IgD-negative memory B cell (primary cell): ENCODE measurements around the gene RAET1E. TPM values are rescaled to one million over a fixed set of nuclear protein-coding genes. Genes with fewer than 3 reads are reported as not detected.
"Not testable (repeated sequence)": the region's sequence is repeated elsewhere in the genome, so short reads cannot be mapped to it uniquely, and the experiment has no call there.

ENCODE experiments used
- H3K27ac Mint-ChIP-seq, 3 donors: one replicate each; pipeline ENCODE4 v1.8.0; 2020 to 2022; ENCODE audit warnings: mild to moderate bottlenecking in 3 of 3, mixed read lengths in 3 of 3, moderate library complexity in 1 of 3
- H3K27me3 Mint-ChIP-seq: one replicate; pipeline ENCODE4 v1.8.0; 2021; ENCODE audit warnings: mixed read lengths
- H3K36me3 Mint-ChIP-seq: one replicate; pipeline ENCODE4 v1.8.0; 2020; ENCODE audit warnings: mild to moderate bottlenecking, mixed read lengths
- H3K4me1 Mint-ChIP-seq, 3 donors: one replicate each; pipeline ENCODE4 v1.8.0; 2020 to 2022; ENCODE audit warnings: mixed read lengths in 3 of 3, mild to moderate bottlenecking in 1 of 3
- H3K4me3 Mint-ChIP-seq, 4 donors: one replicate each; pipeline ENCODE4 v1.8.0; 2020 to 2022; ENCODE audit warnings: mild to moderate bottlenecking in 4 of 4, mixed read lengths in 4 of 4, moderate library complexity in 3 of 4
- H3K9me3 Mint-ChIP-seq, 3 donors: one replicate each; pipeline ENCODE4 v1.8.0; 2020 to 2021; ENCODE audit warnings: mixed read lengths in 3 of 3, mild to moderate bottlenecking in 1 of 3
- polyA plus RNA-seq: library from polyadenylated mRNA; unstranded; fragments of 300-500 nt; fragmentation: Illumina TruSeq; gene quantifications from one replicate; pipeline ENCODE4 v1.2.3, GENCODE V29; 2021

The RAET1E gene
- polyA plus RNA-seq, 1 donor from 2014 or later, result not detected

DNA sequence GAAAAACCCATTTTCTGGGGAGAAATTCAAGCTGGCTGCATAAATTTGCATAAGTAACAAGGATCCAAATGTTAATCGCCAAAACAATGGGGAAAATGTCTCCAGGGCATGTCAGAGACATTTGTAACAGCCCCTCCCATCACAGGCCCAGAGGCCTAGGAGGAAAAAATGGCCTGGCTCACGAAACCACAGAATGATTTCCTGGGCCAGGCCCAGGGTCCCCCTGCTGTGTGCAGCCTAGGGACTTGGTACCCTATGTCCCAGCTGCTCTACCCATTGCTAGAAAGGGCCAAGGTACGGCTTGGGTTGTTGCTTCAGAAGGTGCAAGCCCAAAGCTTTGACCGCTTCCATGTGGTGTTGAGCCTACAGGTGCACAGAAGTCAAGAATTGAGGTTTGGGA, 10.6 kb upstream of the RAET1E start:
- H3K9me3 Mint-ChIP-seq, H3K4me1 Mint-ChIP-seq, H3K36me3 Mint-ChIP-seq, H3K4me3 Mint-ChIP-seq: not testable (repeated sequence)
- peaks cover 14% of the 10 kb centered on the region for H3K27me3 Mint-ChIP-seq
- peak overlapping the region in 1 of 3 donors; percentile 71 for H3K27ac Mint-ChIP-seq

GRCh38 chr6:149907317-149907716, 9.4 kb upstream of the RAET1E start:
- peaks cover 12% of the 10 kb centered on the region for H3K27me3 Mint-ChIP-seq
- no peak overlapping the region for H3K4me3 Mint-ChIP-seq
- no peaks in the 10 kb centered on the region for H3K4me1 Mint-ChIP-seq
- H3K36me3 Mint-ChIP-seq, result peaks cover 3% of the 10 kb centered on the region
- H3K9me3 Mint-ChIP-seq, result peaks cover 4 to 8% (median 6%) of the 10 kb centered on the region in 3 donors
- no peak overlapping the region for H3K27ac Mint-ChIP-seq

DNA sequence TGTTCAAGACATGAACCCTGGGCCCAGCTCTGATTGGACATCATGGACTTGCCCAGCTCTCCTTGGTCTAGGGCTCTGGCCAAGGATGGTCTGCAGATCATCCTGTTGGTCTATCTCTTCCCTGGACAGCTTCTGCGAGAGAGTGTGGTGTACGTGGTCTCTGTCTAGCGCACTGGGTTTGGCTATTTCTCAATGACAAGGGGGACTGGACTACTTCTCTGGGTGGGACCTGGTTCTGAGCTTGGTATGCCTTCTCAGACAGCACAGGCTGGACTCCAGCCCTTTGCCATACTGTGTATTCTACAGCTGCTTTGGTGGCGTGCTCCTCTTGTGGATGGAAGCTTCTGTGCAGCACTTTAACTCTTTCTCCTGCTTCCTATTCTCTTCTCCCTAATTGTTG, 8.5 kb upstream of the RAET1E start:
- Mint-ChIP-seq H3K27ac (no peak overlapping the region), H3K27me3 (peaks cover 13% of the 10 kb centered on the region), H3K4me1 (no peaks in the 10 kb centered on the region), H3K36me3 (peaks cover 3% of the 10 kb centered on the region), H3K4me3 (no peak overlapping the region), H3K9me3 (peaks cover 4 to 8% (median 6%) of the 10 kb centered on the region in 3 donors)

DNA sequence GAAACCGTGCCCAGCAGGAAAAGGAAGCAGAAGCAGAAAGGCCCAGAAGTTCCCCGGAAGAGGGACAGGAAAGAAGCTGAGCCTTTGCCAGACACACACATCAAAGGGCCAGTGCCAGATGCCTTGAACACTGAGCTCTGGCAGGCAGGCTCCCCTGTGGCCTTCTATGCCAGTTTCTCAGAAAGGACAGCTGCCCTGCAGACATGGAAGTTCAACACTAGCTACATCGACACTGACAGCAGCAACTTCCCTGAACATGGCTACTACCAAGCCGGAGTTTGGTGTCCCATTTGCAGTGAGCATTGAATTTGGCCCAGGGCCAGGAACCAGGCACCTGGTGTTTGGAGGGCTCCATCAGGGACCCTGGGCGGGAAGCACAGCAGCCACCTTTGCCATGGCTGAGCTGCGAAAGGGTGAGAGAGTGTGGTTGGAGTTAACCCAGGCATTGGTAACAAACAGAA, 8.0 kb upstream of the RAET1E start:
- peaks cover 4 to 8% (median 6%) of the 10 kb centered on the region in 3 donors for H3K9me3 Mint-ChIP-seq
- H3K4me1 Mint-ChIP-seq, result no peaks in the 10 kb centered on the region
- H3K27me3 Mint-ChIP-seq, result peaks cover 13% of the 10 kb centered on the region
- H3K4me3 Mint-ChIP-seq, result no peak overlapping the region
- peaks cover 3% of the 10 kb centered on the region for H3K36me3 Mint-ChIP-seq
- no peak overlapping the region for H3K27ac Mint-ChIP-seq

DNA sequence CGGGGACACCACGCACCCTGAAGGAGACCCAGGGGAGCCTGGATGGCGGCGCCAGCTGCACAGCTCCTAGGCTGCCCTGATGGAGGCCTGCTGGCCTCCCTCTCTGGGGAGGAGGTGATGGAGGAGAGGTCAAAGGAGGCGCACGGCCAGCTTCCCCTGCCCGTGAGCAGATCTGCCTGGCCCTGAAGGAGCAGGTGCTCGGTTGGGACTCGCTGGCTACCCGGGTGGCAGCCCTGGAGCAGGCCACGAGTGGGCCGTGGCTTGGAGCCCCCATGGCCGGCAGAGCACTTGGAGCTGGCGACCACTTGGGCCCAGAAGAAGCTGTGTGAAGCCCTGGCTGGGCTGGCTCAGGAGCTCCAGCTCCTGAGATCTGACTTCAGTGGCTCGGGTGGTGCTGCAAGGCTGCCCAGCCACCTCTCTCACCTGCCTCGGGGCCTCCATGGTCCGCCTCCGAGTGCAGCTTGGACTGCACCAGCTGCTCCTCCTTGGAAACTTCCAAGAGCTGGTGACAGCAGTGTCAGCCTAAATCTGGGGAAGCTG, 7.5 kb upstream of the RAET1E start:
- H3K4me3 Mint-ChIP-seq, result no peak overlapping the region
- no peaks in the 10 kb centered on the region for H3K4me1 Mint-ChIP-seq
- H3K27ac Mint-ChIP-seq, result no peak overlapping the region

DNA sequence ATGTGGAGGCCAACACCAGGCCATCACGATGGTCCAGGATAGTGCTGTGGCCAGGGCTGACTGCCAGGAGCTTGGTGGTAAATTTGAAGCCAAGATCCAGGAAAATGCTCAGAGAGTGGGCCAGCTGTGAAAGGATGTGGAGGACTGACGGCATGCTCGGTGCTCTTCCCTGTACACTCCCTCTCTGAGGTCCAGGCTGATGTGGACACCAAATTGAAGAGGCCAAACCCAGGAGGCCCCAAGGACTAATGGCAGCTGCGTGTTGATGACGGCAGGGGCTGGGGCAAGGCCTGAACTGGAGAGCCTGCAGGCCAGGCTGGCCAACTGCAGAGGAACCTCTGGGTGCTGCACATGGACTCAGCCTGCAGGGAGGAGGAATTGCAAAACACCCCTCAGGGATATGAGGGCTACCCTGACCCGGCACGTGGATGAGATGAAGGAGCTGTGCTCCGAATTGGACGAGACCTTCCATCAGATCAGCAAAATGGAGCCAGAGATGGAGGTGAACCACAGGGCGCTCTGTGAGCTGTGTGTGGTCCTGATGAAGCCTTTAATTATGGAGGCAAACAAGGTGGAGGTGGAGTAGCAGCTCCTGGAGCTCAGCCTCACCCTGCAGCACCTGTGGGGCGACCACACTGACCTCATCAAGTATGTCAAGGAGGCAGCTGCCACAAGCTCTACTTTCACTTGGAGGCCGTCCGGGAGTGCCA, 6.9 kb upstream of the RAET1E start:
- Mint-ChIP-seq H3K27me3 (peaks cover 10% of the 10 kb centered on the region), H3K4me3 (peak overlapping the region in 1 of 4 donors; percentile 71), H3K9me3 (peaks cover 4 to 8% (median 6%) of the 10 kb centered on the region in 3 donors), H3K4me1 (no peaks in the 10 kb centered on the region), H3K36me3 (peaks cover 3% of the 10 kb centered on the region), H3K27ac (no peak overlapping the region)

More for the DNA sequence above, 7.5 kb upstream of the RAET1E start:
- H3K36me3 Mint-ChIP-seq, result peaks cover 3% of the 10 kb centered on the region
- H3K27me3 Mint-ChIP-seq, result peaks cover 10% of the 10 kb centered on the region
- peaks cover 4 to 8% (median 6%) of the 10 kb centered on the region in 3 donors for H3K9me3 Mint-ChIP-seq

DNA sequence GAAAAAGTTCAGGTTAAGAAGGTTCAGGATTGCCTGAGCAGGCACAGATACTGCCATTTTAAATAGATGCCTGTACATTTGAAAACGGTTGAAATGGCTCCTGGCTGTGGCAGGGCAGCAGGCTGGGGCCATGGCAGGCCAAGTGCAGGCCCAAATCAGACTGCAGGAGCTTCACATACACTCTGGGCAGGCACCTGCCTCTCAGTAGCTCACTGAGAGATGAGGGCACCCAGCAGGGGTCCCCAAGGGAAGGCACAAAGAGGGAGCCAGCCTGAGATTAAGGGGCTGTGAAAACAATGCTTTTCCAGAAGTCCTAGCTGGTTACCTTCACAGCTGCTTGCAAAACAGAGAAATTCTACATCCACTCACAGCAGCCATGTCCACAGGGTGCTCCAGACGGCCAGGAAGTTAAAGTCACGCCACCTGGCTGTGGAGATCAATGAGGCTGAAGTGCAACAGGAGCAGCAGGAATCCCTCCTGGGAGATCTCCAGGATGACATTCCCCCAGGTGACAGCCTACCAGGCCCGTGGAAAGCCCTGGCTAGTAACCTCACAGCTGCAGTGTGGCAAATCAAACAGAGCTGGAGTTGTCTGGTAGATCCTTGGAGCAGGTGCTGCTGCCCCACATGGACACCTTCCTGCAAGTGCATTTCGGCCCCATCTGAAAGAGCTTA, 6.2 kb upstream of the RAET1E start:
- Mint-ChIP-seq H3K27ac (no peak overlapping the region), H3K4me1 (no peaks in the 10 kb centered on the region), H3K27me3 (peaks cover 10% of the 10 kb centered on the region), H3K9me3 (peaks cover 2 to 8% (median 6%) of the 10 kb centered on the region in 3 donors), H3K36me3 (peaks cover 3% of the 10 kb centered on the region), H3K4me3 (no peak overlapping the region)

DNA sequence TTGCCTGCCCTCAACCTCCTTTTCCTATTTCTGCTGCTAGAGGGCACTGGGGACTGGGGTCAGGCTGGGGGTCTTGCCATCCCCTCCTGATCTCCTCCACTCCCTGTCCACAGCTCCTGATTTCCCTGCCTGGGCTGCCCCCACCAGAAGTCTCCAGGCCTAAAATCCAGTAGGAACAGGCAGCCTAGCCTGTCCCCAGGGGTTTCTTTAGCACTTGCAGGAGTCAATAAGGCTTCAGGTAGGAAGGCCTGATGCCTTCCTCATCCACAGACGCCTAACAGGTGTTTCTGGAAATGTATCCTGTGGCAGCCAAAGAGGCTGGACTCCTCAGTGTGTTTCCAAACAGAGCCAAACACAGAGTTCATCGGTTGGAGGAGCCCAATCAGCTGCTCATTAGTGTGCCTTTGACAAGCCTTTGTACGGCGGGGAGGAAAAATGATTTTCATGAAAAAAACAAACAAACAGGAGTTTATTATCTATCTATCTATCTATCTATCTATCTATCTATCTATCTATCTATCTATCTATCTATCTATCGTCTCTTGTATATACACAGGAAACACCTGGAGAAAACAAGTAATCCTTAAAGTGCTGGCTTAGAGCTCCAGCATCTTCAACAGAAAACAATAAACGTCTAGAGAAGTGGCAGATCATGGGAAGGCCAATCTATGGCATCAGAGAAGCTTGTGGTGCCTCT, 3.7 kb upstream of the RAET1E start:
- peaks cover 0 to 3% (median 1%) of the 10 kb centered on the region in 3 donors for H3K4me1 Mint-ChIP-seq
- peaks cover 6% of the 10 kb centered on the region for H3K27me3 Mint-ChIP-seq
- H3K36me3 Mint-ChIP-seq, result no peaks in the 10 kb centered on the region
- no peaks in the 10 kb centered on the region for H3K9me3 Mint-ChIP-seq
- H3K4me3 Mint-ChIP-seq, result no peak overlapping the region
- no peak overlapping the region for H3K27ac Mint-ChIP-seq

DNA sequence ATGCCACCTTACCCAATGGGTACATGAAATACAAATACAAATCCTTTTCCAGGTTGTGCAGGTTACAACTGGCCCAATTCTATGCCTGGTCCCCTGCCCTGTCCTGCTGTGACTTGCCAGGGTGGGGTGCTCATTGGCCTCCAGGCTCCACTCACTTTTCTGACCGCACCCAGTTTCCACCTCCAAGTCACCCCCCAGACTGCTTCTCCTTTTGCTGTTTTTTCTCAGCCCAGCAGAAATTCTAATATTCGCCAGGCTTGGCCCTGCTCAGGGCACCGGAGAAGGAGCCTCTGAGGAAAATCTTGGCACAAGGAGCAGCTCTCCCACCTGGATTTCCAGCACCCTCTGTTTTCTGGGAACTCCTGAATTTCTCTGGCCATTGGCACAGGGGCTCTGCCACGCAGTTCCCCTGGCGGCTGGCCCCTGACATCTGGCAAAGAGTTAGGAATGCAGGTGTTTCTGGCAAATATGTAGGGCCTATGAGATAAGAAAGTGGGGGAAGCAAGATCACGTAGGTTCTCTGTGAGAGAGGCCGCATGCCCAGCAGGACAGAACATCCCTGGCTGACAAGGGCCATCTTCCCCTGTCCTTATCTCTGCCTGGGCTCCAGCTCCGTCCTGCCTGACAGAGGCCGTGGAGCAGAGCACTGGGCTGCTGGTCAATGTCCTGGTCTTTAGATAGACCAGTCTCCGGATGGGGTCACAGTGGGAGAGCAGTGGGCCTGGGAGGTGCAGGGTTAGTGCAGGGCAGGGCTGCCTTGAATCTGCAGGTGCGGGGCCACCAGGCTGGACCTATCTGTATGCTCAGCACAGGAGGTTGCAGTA, 2.9 kb upstream of the RAET1E start:
- Mint-ChIP-seq H3K27me3 (peaks cover 3% of the 10 kb centered on the region), H3K4me3 (no peak overlapping the region), H3K27ac (no peak overlapping the region), H3K9me3 (no peaks in the 10 kb centered on the region), H3K36me3 (no peaks in the 10 kb centered on the region), H3K4me1 (peaks cover 0 to 5% (median 1%) of the 10 kb centered on the region in 3 donors)

DNA sequence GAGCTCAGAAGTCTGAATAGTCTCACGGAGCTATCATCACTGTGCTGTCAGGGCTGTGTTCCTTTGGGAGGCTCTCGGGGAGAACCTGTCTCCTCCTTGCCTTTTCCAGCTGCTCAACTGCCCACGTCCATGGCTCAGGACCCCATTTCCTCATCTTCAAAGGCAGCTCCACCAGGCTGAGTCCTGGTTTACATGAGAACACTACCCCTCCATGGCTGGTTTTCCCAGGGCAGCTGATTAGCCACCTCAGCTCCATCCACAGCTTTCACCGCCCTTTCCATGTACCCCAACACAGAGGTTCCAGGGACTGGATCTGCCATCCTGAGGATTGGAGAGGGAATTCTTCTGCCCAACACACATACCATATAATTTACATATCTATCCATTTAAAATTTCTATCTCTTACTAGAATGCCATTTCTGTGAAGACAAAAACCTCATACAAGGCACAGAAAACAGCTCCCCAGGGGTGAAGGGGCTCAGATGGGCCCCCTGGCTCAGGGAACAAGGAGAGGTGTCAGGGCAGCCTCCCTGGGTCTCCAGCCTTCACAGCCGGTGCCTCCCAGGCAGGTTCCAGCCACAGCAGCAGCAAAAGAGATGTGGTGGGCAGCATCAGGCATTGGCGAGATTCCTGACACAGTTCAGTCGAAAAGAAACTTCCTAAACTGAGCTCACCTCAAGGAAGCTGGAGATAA, 2.2 kb upstream of the RAET1E start:
- Mint-ChIP-seq H3K9me3 (no peaks in the 10 kb centered on the region), H3K36me3 (no peaks in the 10 kb centered on the region), H3K4me3 (no peak overlapping the region), H3K27me3 (peaks cover 4% of the 10 kb centered on the region), H3K27ac (no peak overlapping the region), H3K4me1 (peaks cover 0 to 5% (median 1%) of the 10 kb centered on the region in 3 donors)

- Mint-ChIP-seq H3K27me3 (peaks cover 4% of the 10 kb centered on the region), H3K4me3 (no peak overlapping the region), H3K4me1 (peaks cover 0 to 5% (median 1%) of the 10 kb centered on the region in 3 donors), H3K9me3 (no peaks in the 10 kb centered on the region), H3K36me3 (no peaks in the 10 kb centered on the region), H3K27ac (no peak overlapping the region)
These were observed 1.6 kb upstream of the RAET1E start for GRCh38 chr6:149899486-149899885.

DNA sequence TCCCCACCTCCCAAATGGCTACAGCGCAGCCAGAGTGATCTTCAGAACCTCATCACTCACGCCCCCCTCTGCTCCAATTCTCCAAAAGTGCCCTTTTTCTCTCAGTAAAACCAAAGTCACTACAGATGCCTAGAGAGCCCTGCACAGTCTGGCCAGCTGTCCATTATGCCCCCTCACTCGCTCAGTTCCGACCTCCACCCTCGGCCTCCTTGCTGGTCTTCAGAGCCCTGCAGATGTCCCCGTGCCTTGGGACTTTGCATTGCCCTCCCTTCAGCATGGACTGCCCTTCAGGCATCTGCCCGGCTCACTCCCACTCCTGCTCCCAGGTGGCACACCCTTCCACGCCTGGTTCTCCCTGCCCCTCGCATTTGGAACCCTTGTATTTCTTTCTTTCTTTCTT, 1.1 kb upstream of the RAET1E start:
- no peak overlapping the region for H3K27ac Mint-ChIP-seq
- no peaks in the 10 kb centered on the region for H3K36me3 Mint-ChIP-seq
- no peaks in the 10 kb centered on the region for H3K9me3 Mint-ChIP-seq
- H3K4me3 Mint-ChIP-seq, result peak overlapping the region in 2 of 4 donors; percentile 13 to 63
- H3K4me1 Mint-ChIP-seq, result peaks cover 0 to 5% (median 1%) of the 10 kb centered on the region in 3 donors
- peaks cover 4% of the 10 kb centered on the region for H3K27me3 Mint-ChIP-seq

DNA sequence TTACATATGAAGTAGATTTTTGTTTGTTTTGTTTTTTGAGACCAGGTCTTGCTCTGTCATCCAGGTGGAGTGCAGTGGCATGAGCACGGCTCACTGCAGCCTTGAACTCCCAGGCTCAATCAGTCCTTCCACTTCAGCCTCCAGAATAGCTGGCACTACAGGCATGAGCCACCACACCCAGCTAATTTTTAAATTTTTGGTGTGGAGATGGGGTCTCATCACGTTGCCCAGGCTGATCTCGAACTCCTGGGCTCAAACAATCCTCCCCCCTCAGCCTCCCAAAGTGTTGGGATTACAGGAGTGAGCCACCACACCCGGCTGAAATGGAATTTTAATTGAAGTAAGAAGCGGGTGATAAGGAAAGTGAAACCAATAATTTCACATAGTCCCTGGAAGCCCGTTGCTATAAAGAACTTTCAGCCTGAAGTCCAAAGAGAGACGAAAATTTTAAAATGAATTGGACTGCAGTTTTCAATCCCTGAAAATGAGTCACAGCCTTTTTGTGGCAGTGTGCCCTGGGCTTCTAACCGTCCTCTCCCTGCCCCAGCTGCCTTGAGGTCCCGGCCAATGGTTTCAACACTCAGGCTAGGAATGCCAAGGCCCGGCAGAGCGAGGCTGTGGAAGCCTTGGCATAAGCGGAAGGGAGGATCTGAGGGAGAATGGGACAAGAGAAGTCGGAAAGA, 757 bp downstream of the RAET1E start:
- peaks cover 0 to 5% (median 1%) of the 10 kb centered on the region in 3 donors for H3K4me1 Mint-ChIP-seq
- peaks cover 0 to 1% (median 0%) of the 10 kb centered on the region in 3 donors for H3K9me3 Mint-ChIP-seq
- H3K36me3 Mint-ChIP-seq, result no peaks in the 10 kb centered on the region
- H3K27me3 Mint-ChIP-seq, result peaks cover 6% of the 10 kb centered on the region
- peak overlapping the region in 1 of 4 donors; percentile 59 for H3K4me3 Mint-ChIP-seq
- no peak overlapping the region for H3K27ac Mint-ChIP-seq
